Kidney (tissue), 14 donors: ENCODE measurements around the gene PFKP. TPM values are rescaled to one million over a fixed set of nuclear protein-coding genes. Genes with fewer than 3 reads are reported as not detected.
"Not testable (repeated sequence)": the region's sequence is repeated elsewhere in the genome, so short reads cannot be mapped to it uniquely, and the experiment has no call there.

Experiments
- DNase-seq, 5 donors: peaks; one replicate each; pipeline ENCODE4 v3.0.0-alpha.2; 2013 to 2020
- FAIRE-seq: peaks from 2 replicates; lab custom pipeline; 2012; peaks lifted over from hg19 to GRCh38; lab: Jason Lieb, UNC
- H3K27ac ChIP-seq, 2 donors: one replicate each; pipeline ENCODE4 v1.7.0; 2013; ENCODE audit warnings: low read depth in 2 of 2, low read length in 2 of 2, inconsistent platforms in 1 of 2
- H3K27me3 ChIP-seq: one replicate; pipeline ENCODE4 v1.7.1; 2013; ENCODE audit warnings: low read length, inconsistent platforms; ENCODE audit not compliant: control insufficient read depth, insufficient read depth
- H3K36me3 ChIP-seq, 3 donors: one replicate each; pipeline versions ENCODE4 v1.7.0 to v1.7.1; 2013; ENCODE audit warnings: low read length in 3 of 3, control low read depth in 1 of 3, inconsistent platforms in 1 of 3; ENCODE audit not compliant: insufficient read depth in 3 of 3, control insufficient read depth in 2 of 3
- H3K4me1 ChIP-seq, 3 donors: one replicate each; pipeline versions ENCODE4 v1.7.0 to v1.7.1; 2013; ENCODE audit warnings: low read length in 3 of 3, inconsistent platforms in 1 of 3, low read depth in 1 of 3; ENCODE audit not compliant: control insufficient read depth in 2 of 3, insufficient read depth in 2 of 3
- H3K4me3 ChIP-seq, 3 donors: one replicate each; pipeline versions ENCODE4 v1.7.0 to v1.8.1; 2013; ENCODE audit warnings: low read length in 3 of 3, control low read depth in 1 of 3, inconsistent platforms in 1 of 3
- H3K9ac ChIP-seq, 3 donors: one replicate each; pipeline versions ENCODE4 v1.7.0 to v1.7.1; 2013; ENCODE audit warnings: low read length in 3 of 3, control low read depth in 1 of 3, inconsistent platforms in 1 of 3
- H3K9me3 ChIP-seq, 3 donors: one replicate each; pipeline versions ENCODE4 v1.7.0 to v1.7.1; 2013; ENCODE audit warnings: low read length in 3 of 3, control low read depth in 1 of 3, inconsistent platforms in 1 of 3; ENCODE audit not compliant: control insufficient read depth in 2 of 3, insufficient read depth in 1 of 3
- CTCF ChIP-seq: IDR thresholded peaks from 3 replicates; pipeline ENCODE4 v1.5.1; 2012; ENCODE audit warnings: mild to moderate bottlenecking, moderate library complexity, borderline replicate concordance; ENCODE audit not compliant: insufficient read depth; ENCODE audit errors: extremely low read depth
- intact Hi-C: fragments of 100-400 bp; cut with DNase I; formaldehyde crosslinking; loops from one replicate; pipeline ENCODE4 v1.11.1; 2022
- polyA plus RNA-seq: library from polyadenylated mRNA; stranded (reverse); fragments of 350-450 nt; fragmentation: Illumina TruSeq; extraction: RNeasy Lipid Tissue Mini Kit (QIAGEN cat#74804); gene quantifications from one replicate; pipeline ENCODE4 v1.2.3, GENCODE V29; 2014; ENCODE audit warnings: low read depth, low replicate concordance; ENCODE audit not compliant: insufficient read depth
- total RNA-seq: library from RNA; stranded (reverse); fragmentation: NEBNext Ultra II Directional; extraction: Animal tissue kit (Norgen Biotek cat#: 25700); gene quantifications from one replicate; pipeline ENCODE4 v1.2.1, GENCODE V29; 2021
- donor health status: control.
- donor health status: control.
- donor health status: control.
- donor health status: control.
- donor health status: control.
- donor health status: DM: yes; HTN: yes; CAD: no.
- donor health status: Normal renal cell carcinoma (clear cell type).

Gene PFKP
- total and polyA plus RNA-seq, 2 donors from 2014 or later = 51.2 to 139 TPM

GRCh38 chr10:3104251-3104918 lies 37.0 kb downstream of the PFKP start:
- peak in 1 of 5 donors; percentile 49 for DNase-seq
- no peak for TF ChIP-seq CTCF
- H3K27me3 ChIP-seq = no peaks in the 10 kb centered on the region
- no peak for FAIRE-seq
- peaks cover 0 to 20% (median 3%) of the 10 kb centered on the region in 3 donors for H3K4me1 ChIP-seq
- H3K36me3 ChIP-seq = peaks cover 0 to 4% (median 0%) of the 10 kb centered on the region in 3 donors
- H3K4me3 ChIP-seq = no peak overlapping the region
- H3K9me3 ChIP-seq = no peaks in the 10 kb centered on the region
- intact Hi-C loops = no loop called here
- peak overlapping the region in 1 of 3 donors; percentile 40 for H3K9ac ChIP-seq
- H3K27ac ChIP-seq = peak overlapping the region; percentile 13 to 32

GRCh38 chr10:3105166-3105565 lies 37.8 kb downstream of the PFKP start:
- Histone ChIP-seq H3K36me3 (peaks cover 0 to 4% (median 0%) of the 10 kb centered on the region in 3 donors), H3K9me3 (no peaks in the 10 kb centered on the region), H3K27me3 (no peaks in the 10 kb centered on the region), H3K4me1 (peaks cover 0 to 20% (median 3%) of the 10 kb centered on the region in 3 donors), H3K4me3 (no peak overlapping the region), H3K27ac (peak overlapping the region in 1 of 2 donors; percentile 47), H3K9ac (no peak overlapping the region)
- DNase-seq = peak in 1 of 5 donors; percentile 53
- no peak for FAIRE-seq
- TF ChIP-seq CTCF = no peak
- intact Hi-C loops = no loop called here

- H3K9me3 ChIP-seq = no peaks in the 10 kb centered on the region
- H3K27ac ChIP-seq = peak overlapping the region; percentile 62 to 64
- peaks cover 0 to 4% (median 2%) of the 10 kb centered on the region in 3 donors for H3K36me3 ChIP-seq
- DNase-seq (peak in 1 of 5 donors; percentile 55), FAIRE-seq (no peak)
- peaks cover 2% of the 10 kb centered on the region for H3K27me3 ChIP-seq
- no peak overlapping the region for H3K4me3 ChIP-seq
- no peak overlapping the region for H3K9ac ChIP-seq
- H3K4me1 ChIP-seq = peaks cover 3 to 20% (median 7%) of the 10 kb centered on the region in 3 donors
- no peak for TF ChIP-seq CTCF
- intact Hi-C loops = no loop called here
Measured at GRCh38 chr10:3105905-3106304, 38.6 kb downstream of the PFKP start.

GRCh38 chr10:3106328-3106727 lies 39.0 kb downstream of the PFKP start:
- H3K4me3 ChIP-seq, H3K9ac ChIP-seq, H3K9me3 ChIP-seq, intact Hi-C loops, FAIRE-seq, H3K27me3 ChIP-seq, H3K36me3 ChIP-seq: not testable (repeated sequence)
- H3K4me1 ChIP-seq = peaks cover 6 to 20% (median 11%) of the 10 kb centered on the region in 3 donors
- peak in 1 of 5 donors; percentile 50 for DNase-seq
- peak overlapping the region; percentile 16 to 64 for H3K27ac ChIP-seq
